Muscle of leg (tissue), 11 donors: ENCODE measurements around the gene LPP. TPM values are rescaled to one million over a fixed set of nuclear protein-coding genes. Genes with fewer than 3 reads are reported as not detected.

Source experiments
- DNase-seq: peaks from one replicate; pipeline ENCODE4 v3.0.0; 2013
- H3K27ac ChIP-seq: one replicate; pipeline ENCODE4 v1.5.1; 2013; ENCODE audit warnings: mild to moderate bottlenecking, low read length, control low read depth
- H3K27me3 ChIP-seq: one replicate; pipeline ENCODE4 v1.6.1; 2013; ENCODE audit warnings: low read length; ENCODE audit not compliant: control insufficient read depth, insufficient read depth
- H3K36me3 ChIP-seq: one replicate; pipeline ENCODE4 v1.6.1; 2013; ENCODE audit warnings: low read length; ENCODE audit not compliant: control insufficient read depth, insufficient read depth
- H3K4me1 ChIP-seq: one replicate; pipeline ENCODE4 v1.6.1; 2013; ENCODE audit warnings: low read length; ENCODE audit not compliant: control insufficient read depth, insufficient read depth
- H3K4me3 ChIP-seq: one replicate; pipeline ENCODE4 v1.5.1; 2013; ENCODE audit warnings: low read length, control low read depth
- H3K9me3 ChIP-seq: replicated peaks from 2 replicates; pipeline ENCODE4 v1.6.1; 2013; ENCODE audit warnings: low read depth, low read length; ENCODE audit not compliant: control insufficient read depth
- WGBS: methylation state at CpG from one replicate; pipeline ENCODE4 v1.1.5; 2013; ENCODE audit warnings: missing lambda C conversion rate; ENCODE audit not compliant: insufficient coverage; 5-methylcytosine and 5-hydroxymethylcytosine counted together
- polyA plus RNA-seq, 8 donors: library from polyadenylated mRNA; unstranded; fragments of 120-200 nt; gene quantifications; one replicate each; pipeline versions ENCODE4 v1.2.1 to v1.2.3, GENCODE V29; 2013; ENCODE audit warnings: inconsistent platforms in 1 of 8, low replicate concordance in 1 of 8; ENCODE audit not compliant: insufficient read length in 8 of 8, insufficient read depth in 1 of 8
- total RNA-seq: library from RNA; stranded (reverse); fragments of 120-200 nt; gene quantifications from one replicate; pipeline ENCODE4 v1.2.4, GENCODE V29; 2013

LPP gene
- total and polyA plus RNA-seq, 9 donors, result 8.9 to 24.3 (median 13.5) TPM

GRCh38 chr3:188401244-188401993, 247.5 kb downstream of the LPP start:
- no peak overlapping the region for H3K27ac ChIP-seq
- no peak overlapping the region for H3K4me3 ChIP-seq
- no peaks in the 10 kb centered on the region for H3K27me3 ChIP-seq
- H3K4me1 ChIP-seq, result peaks cover 7% of the 10 kb centered on the region
- peaks cover 3% of the 10 kb centered on the region for H3K36me3 ChIP-seq
- no peak for DNase-seq
- H3K9me3 ChIP-seq, result no peaks in the 10 kb centered on the region
- 80% methylated on average over 3 of the region's 3 CpGs for WGBS

- no peak overlapping the region for H3K27ac ChIP-seq
- H3K27me3 ChIP-seq, result no peaks in the 10 kb centered on the region
- no peak overlapping the region for H3K4me3 ChIP-seq
- peaks cover 7% of the 10 kb centered on the region for H3K4me1 ChIP-seq
- no peak for DNase-seq
- no peaks in the 10 kb centered on the region for H3K9me3 ChIP-seq
- peaks cover 3% of the 10 kb centered on the region for H3K36me3 ChIP-seq
These were observed 248.3 kb downstream of the LPP start for GRCh38 chr3:188402229-188402628.

- WGBS, result no CpG with 5 or more reads among the region's 1 CpG
- H3K4me3 ChIP-seq, result no peak overlapping the region
These were observed 249.4 kb downstream of the LPP start for GRCh38 chr3:188403404-188403803.

GRCh38 chr3:188404124-188404523, 250.2 kb downstream of the LPP start:
- Histone ChIP-seq H3K4me1 (no peaks in the 10 kb centered on the region), H3K27ac (no peak overlapping the region), H3K4me3 (no peak overlapping the region), H3K27me3 (no peaks in the 10 kb centered on the region), H3K9me3 (no peaks in the 10 kb centered on the region), H3K36me3 (peaks cover 9% of the 10 kb centered on the region)
- WGBS, result 100% methylated on average over 4 of the region's 4 CpGs
- no peak for DNase-seq

More at GRCh38 chr3:188403404-188403803, 249.4 kb downstream of the LPP start:
- peaks cover 9% of the 10 kb centered on the region for H3K36me3 ChIP-seq
- DNase-seq, result no peak
- H3K4me1 ChIP-seq, result peaks cover 1% of the 10 kb centered on the region
- H3K27ac ChIP-seq, result no peak overlapping the region
- H3K27me3 ChIP-seq, result no peaks in the 10 kb centered on the region
- H3K9me3 ChIP-seq, result no peaks in the 10 kb centered on the region

- no peak overlapping the region for H3K4me3 ChIP-seq
- H3K4me1 ChIP-seq, result no peaks in the 10 kb centered on the region
- no peaks in the 10 kb centered on the region for H3K9me3 ChIP-seq
- peaks cover 9% of the 10 kb centered on the region for H3K36me3 ChIP-seq
- WGBS, result 89% methylated on average over 3 of the region's 4 CpGs
- H3K27me3 ChIP-seq, result no peaks in the 10 kb centered on the region
- DNase-seq, result no peak
- H3K27ac ChIP-seq, result no peak overlapping the region
These were observed 250.7 kb downstream of the LPP start for GRCh38 chr3:188404701-188405100.

- peaks cover 9% of the 10 kb centered on the region for H3K36me3 ChIP-seq
- no peak for DNase-seq
- WGBS, result no CpG with 5 or more reads among the region's 6 CpGs
- no peak overlapping the region for H3K4me3 ChIP-seq
- no peaks in the 10 kb centered on the region for H3K4me1 ChIP-seq
- H3K27me3 ChIP-seq, result no peaks in the 10 kb centered on the region
- no peak overlapping the region for H3K27ac ChIP-seq
- H3K9me3 ChIP-seq, result no peaks in the 10 kb centered on the region
These were observed 253.4 kb downstream of the LPP start for GRCh38 chr3:188407158-188407880.

- H3K36me3 ChIP-seq, result peaks cover 9% of the 10 kb centered on the region
- DNase-seq, result no peak
- no peak overlapping the region for H3K27ac ChIP-seq
- no peak overlapping the region for H3K4me3 ChIP-seq
- no peaks in the 10 kb centered on the region for H3K9me3 ChIP-seq
- no peaks in the 10 kb centered on the region for H3K4me1 ChIP-seq
- WGBS, result 100% methylated on average over 1 of the region's 3 CpGs
- no peaks in the 10 kb centered on the region for H3K27me3 ChIP-seq
These were observed 254.9 kb downstream of the LPP start for GRCh38 chr3:188408831-188409230.

- peaks cover 6% of the 10 kb centered on the region for H3K36me3 ChIP-seq
- DNase-seq, result no peak
- no peaks in the 10 kb centered on the region for H3K4me1 ChIP-seq
- H3K27me3 ChIP-seq, result no peaks in the 10 kb centered on the region
- no peak overlapping the region for H3K27ac ChIP-seq
- no CpG with 5 or more reads among the region's 2 CpGs for WGBS
- no peaks in the 10 kb centered on the region for H3K9me3 ChIP-seq
- no peak overlapping the region for H3K4me3 ChIP-seq
These were observed 257.8 kb downstream of the LPP start for GRCh38 chr3:188411750-188412149.

- no peaks in the 10 kb centered on the region for H3K4me1 ChIP-seq
- WGBS, result no CpG with 5 or more reads among the region's 3 CpGs
These were observed 261.2 kb downstream of the LPP start for GRCh38 chr3:188415196-188415595.

GRCh38 chr3:188416041-188416440, 262.1 kb downstream of the LPP start:
- Histone ChIP-seq H3K36me3 (no peaks in the 10 kb centered on the region), H3K27me3 (no peaks in the 10 kb centered on the region), H3K4me3 (no peak overlapping the region), H3K27ac (no peak overlapping the region), H3K4me1 (no peaks in the 10 kb centered on the region), H3K9me3 (peaks cover 5% of the 10 kb centered on the region)
- WGBS, result no CpG with 5 or more reads among the region's 1 CpG
- no peak for DNase-seq

More at GRCh38 chr3:188415196-188415595, 261.2 kb downstream of the LPP start:
- H3K27ac ChIP-seq, result no peak overlapping the region
- peaks cover 5% of the 10 kb centered on the region for H3K9me3 ChIP-seq
- no peaks in the 10 kb centered on the region for H3K27me3 ChIP-seq
- no peak overlapping the region for H3K4me3 ChIP-seq
- H3K36me3 ChIP-seq, result no peaks in the 10 kb centered on the region
- no peak for DNase-seq
